ENCODE measurements around the gene TAGLN. TPM values are rescaled to one million over a fixed set of nuclear protein-coding genes. Genes with fewer than 3 reads are reported as not detected.

TAGLN gene
- total and polyA plus RNA-seq, 9 of the 15 experiments (the other 6 are each of a cell fraction or from before 2014, with no cell fraction given) = 0.21 to 4.9 (median 1.1) TPM

DNA sequence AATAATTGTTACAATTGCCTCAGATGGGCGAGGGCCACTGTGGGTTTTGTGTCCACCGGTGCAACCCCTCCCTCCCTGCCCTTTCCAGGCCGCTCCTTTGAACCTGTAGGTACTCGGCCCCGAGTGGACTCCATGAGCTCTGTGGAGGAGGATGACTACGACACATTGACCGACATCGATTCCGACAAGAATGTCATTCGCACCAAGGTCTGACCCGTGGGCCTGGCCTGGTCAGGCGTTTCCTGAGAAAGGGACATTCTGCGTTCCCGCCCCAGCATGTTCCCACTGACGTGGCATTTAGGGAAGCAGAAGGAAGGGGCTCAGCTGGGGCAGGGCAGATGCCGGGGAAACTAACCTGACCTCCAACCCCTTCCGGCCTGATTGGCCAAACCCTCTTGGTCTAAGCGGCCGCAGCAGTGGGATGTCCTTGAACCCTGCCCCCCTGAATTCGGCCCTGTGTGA lies 10.5 kb upstream of the TAGLN start:
- Histone ChIP-seq H3K9me1 (ENCODE audit: control insufficient read depth, insufficient read depth, low read length) (no peaks in the 10 kb centered on the region), H3K4me3 (no peak overlapping the region), H3K27me3 (ENCODE audit: control insufficient read depth in 2 of 2, insufficient read depth in 2 of 2, low read length in 2 of 2) (no peaks in the 10 kb centered on the region), H3K4me2 (ENCODE audit: insufficient read depth, low read length) (no peak overlapping the region), H3K4me1 (replicated peaks in 1 of 2; ENCODE audit: control insufficient read depth in 2 of 2, insufficient read depth in 2 of 2, low read length in 2 of 2) (0 out of 5 replicates have a peak, but pooled peaks cover 0 to 4% of the 10 kb centered on the region in 2 experiments), H3K9me3 (replicated peaks; ENCODE audit: control insufficient read depth, insufficient read depth, low read depth, low read length) (no peaks in the 10 kb centered on the region), H3K9ac (ENCODE audit: insufficient read depth in 1 of 2, low read depth in 2 of 2, low read length in 2 of 2) (no peak overlapping the region), H3K27ac (ENCODE audit: extremely low read depth, low read depth, low read length) (no peak overlapping the region), H3K79me2 (ENCODE audit: control insufficient read depth, insufficient read depth, low read length) (no peaks in the 10 kb centered on the region), H3K36me3 (ENCODE audit: control insufficient read depth, insufficient read depth, low read length) (peaks cover 50% of the 10 kb centered on the region; the same call in 1 of the 3 replicates), H2AFZ (ENCODE audit: low read depth, low read length) (no peak overlapping the region), H4K20me1 (replicated peaks; ENCODE audit: control insufficient read depth, insufficient read depth, low read length) (0 out of 2 replicates have a peak, but pooled peaks cover 3% of the 10 kb centered on the region)
- FAIRE-seq (no peak), DNase-seq (ENCODE audit: extremely low read depth in 1 of 4, low spot score in 3 of 4) (no peak), ATAC-seq (no peak)
- in situ Hi-C loops (cut with MboI) (no loop called here), intact Hi-C loops (cut with micrococcal nuclease) (no loop called here)
- BruUV-seq (replicated peaks) = no TSS peak
- ChIA-PET CTCF (ENCODE audit: low intra/inter-chr PET ratio) (interaction anchor here (0.6 kb wide), 1 partner anchor 448 kb away, joined by 3 read pairs; no protein-coding TSS in a partner anchor), POLR2A (no interaction called here)
- 85% methylated on average over 18 of the region's 20 CpGs for WGBS (ENCODE audit: insufficient coverage, low coverage, missing lambda C conversion rate)
- TF ChIP-seq CHD1 (IDR thresholded peaks at IDR 0.05; ENCODE audit: low read length) (no peak), SMAD4 (CRISPR knock-in tag; conservative IDR thresholded peaks at IDR 0.05) (no peak), CEBPB (tag; IDR thresholded peaks at IDR 0.05) (no peak), HCFC1 (IDR thresholded peaks at IDR 0.05; ENCODE audit: low read depth, low read length) (no peak), ZNF175 (CRISPR knock-in tag; IDR thresholded peaks at IDR 0.05; ENCODE audit: low read depth) (no peak), GTF2A2 (tag; IDR thresholded peaks at IDR 0.05) (no peak), KLF16 (IDR thresholded peaks at IDR 0.05) (no peak), POLR2H (tag; IDR thresholded peaks at IDR 0.05; ENCODE audit: low read depth) (no peak), BCL6 (CRISPR knock-in tag; IDR thresholded peaks at IDR 0.05) (no peak), ZFP91 (CRISPR knock-in tag; IDR thresholded peaks at IDR 0.05) (no peak), SMARCB1 (IDR thresholded peaks at IDR 0.05; ENCODE audit: insufficient read length, low read depth) (no peak), ETV6 (IDR thresholded peaks at IDR 0.05; ENCODE audit: borderline replicate concordance in 1 of 2, low read depth in 2 of 2, low read length in 1 of 2) (no peak), ETV6 (CRISPR knock-in tag; IDR thresholded peaks at IDR 0.05; ENCODE audit: borderline replicate concordance) (no peak), ZNF449 (CRISPR knock-in tag; IDR thresholded peaks at IDR 0.05) (no peak), RFX1 (IDR thresholded peaks at IDR 0.05) (no peak), ZNF589 (CRISPR knock-in tag; IDR thresholded peaks at IDR 0.05; ENCODE audit: low read depth) (no peak)
- TF ChIP-seq, protein P1, sequence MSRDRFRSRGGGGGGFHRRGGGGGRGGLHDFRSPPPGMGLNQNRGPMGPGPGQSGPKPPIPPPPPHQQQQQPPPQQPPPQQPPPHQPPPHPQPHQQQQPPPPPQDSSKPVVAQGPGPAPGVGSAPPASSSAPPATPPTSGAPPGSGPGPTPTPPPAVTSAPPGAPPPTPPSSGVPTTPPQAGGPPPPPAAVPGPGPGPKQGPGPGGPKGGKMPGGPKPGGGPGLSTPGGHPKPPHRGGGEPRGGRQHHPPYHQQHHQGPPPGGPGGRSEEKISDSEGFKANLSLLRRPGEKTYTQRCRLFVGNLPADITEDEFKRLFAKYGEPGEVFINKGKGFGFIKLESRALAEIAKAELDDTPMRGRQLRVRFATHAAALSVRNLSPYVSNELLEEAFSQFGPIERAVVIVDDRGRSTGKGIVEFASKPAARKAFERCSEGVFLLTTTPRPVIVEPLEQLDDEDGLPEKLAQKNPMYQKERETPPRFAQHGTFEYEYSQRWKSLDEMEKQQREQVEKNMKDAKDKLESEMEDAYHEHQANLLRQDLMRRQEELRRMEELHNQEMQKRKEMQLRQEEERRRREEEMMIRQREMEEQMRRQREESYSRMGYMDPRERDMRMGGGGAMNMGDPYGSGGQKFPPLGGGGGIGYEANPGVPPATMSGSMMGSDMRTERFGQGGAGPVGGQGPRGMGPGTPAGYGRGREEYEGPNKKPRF (IDR thresholded peaks at IDR 0.05; ENCODE audit: low read depth, low read length) = no peak

All from K562 (cell line).